COR-L47 (cell line): Measurements from ENCODE around the gene PACSIN1.
"Not testable (repeated sequence)": the region's sequence is repeated elsewhere in the genome, so short reads cannot be mapped to it uniquely, and the experiment has no call there.

Experiments
- DNase-seq: peaks from one replicate; lab custom pipeline; 2025; lab: John Stamatoyannopoulos, UW

PACSIN1 gene

GRCh38 chr6:34485321-34486060 is 19.6 kb downstream of the PACSIN1 start:
- no peak for DNase-seq

GRCh38 chr6:34486106-34486740 is 20.3 kb downstream of the PACSIN1 start:
- DNase-seq: no peak

- DNase-seq: not testable (repeated sequence)
Observed at GRCh38 chr6:34486886-34487285, 21.0 kb downstream of the PACSIN1 start.

- no peak for DNase-seq
Observed at GRCh38 chr6:34487536-34487935, 21.7 kb downstream of the PACSIN1 start.

- DNase-seq: no peak
Observed at GRCh38 chr6:34489207-34489805, 23.4 kb downstream of the PACSIN1 start.

GRCh38 chr6:34490390-34491090 is 24.7 kb downstream of the PACSIN1 start:
- no peak for DNase-seq

GRCh38 chr6:34491091-34491430 is 25.2 kb downstream of the PACSIN1 start:
- DNase-seq: peak; percentile 31

GRCh38 chr6:34493344-34493743 is 27.5 kb downstream of the PACSIN1 start:
- DNase-seq: no peak

- DNase-seq: no peak
Observed at GRCh38 chr6:34494973-34495372, 29.1 kb downstream of the PACSIN1 start.

- DNase-seq: peak; percentile 90
Observed at GRCh38 chr6:34496103-34496685, 30.3 kb downstream of the PACSIN1 start.

- DNase-seq: no peak
Observed at GRCh38 chr6:34497411-34497810, 31.5 kb downstream of the PACSIN1 start.

- no peak for DNase-seq
Observed at GRCh38 chr6:34506718-34507117, 40.8 kb downstream of the PACSIN1 start.

- DNase-seq: no peak
Observed at GRCh38 chr6:34508425-34508824, 42.5 kb downstream of the PACSIN1 start.

- DNase-seq: no peak
Observed at GRCh38 chr6:34509782-34510181, 43.9 kb downstream of the PACSIN1 start.

- DNase-seq: no peak
Observed at GRCh38 chr6:34510299-34510698, 44.4 kb downstream of the PACSIN1 start.

- no peak for DNase-seq
Observed at GRCh38 chr6:34511214-34511914, 45.5 kb downstream of the PACSIN1 start.

GRCh38 chr6:34511915-34512737 is 46.2 kb downstream of the PACSIN1 start:
- DNase-seq: no peak

GRCh38 chr6:34512738-34513115 is 46.9 kb downstream of the PACSIN1 start:
- no peak for DNase-seq

GRCh38 chr6:34513646-34514045 is 47.8 kb downstream of the PACSIN1 start:
- no peak for DNase-seq

GRCh38 chr6:34514112-34514511 is 48.2 kb downstream of the PACSIN1 start:
- DNase-seq: no peak
